Stimulated activated CD8-positive, alpha-beta memory T cell treated with anti-CD3 and anti-CD28 coated beads, Interleukin-7, amount 100 ng/mL, for 48 hours (primary cell): Measurements from ENCODE around the gene MAP3K7CL.

Experiments
- DNase-seq, 2 donors: peaks; one replicate each; pipeline ENCODE4 v3.0.0-alpha.2; 2020; ENCODE audit warnings: low read depth in 1 of 2; ENCODE audit errors: extremely low read depth in 1 of 2

Gene MAP3K7CL

GRCh38 chr21:29224006-29224405 is 93.6 kb downstream of the MAP3K7CL start:
- DNase-seq, result no peak
